ENCODE data around the gene KRTAP10-3.

The KRTAP10-3 gene

DNA sequence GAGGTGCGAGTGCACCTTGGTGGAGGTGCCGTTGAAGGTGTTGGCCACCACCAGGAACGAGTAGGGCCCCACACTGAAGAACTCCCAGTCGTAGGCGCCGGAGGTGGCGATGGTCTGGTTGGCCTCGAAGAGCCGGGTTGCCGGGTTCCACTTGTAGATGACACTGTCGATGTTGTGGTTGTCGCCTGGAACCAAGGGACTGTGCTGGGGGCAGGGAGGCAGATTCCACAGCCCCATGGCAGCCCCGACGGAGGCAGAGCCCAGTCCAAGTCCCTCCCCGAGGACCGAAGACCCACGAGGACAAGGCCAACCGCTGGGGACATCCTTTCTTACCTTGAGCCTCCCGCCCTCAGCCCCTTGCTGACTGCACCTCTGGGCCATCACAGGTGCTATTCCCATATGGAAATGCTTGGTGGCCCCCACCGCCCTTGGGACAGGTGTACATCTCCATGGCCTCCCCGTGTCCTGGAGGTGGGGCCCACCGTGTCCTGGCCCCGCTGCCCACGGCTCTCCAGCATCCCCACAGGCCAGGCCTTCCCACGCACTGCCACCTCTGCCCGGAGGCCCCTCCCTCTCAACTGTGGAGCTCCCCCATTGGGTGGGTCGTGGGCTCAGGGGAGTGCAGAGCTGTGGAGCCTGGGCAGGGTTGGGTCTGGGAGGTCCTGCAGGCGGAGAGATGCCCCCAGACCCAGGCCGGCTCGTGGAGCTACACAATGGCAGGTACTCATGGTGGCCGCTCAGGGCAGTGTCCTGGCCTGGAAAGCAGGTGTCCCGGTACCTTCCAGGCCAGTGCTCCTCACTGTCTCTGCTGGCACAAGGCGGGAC, 36.5 kb downstream of the KRTAP10-3 start:
- TF ChIP-seq CTCF (IDR thresholded peaks at IDR 0.05; ENCODE audit: control insufficient read depth, extremely low read depth, insufficient read depth) = no peak
- DNase-seq (ENCODE audit: low read depth) = no peak
- H3K4me3 ChIP-seq (ENCODE audit: low read depth, low read length) = no peak overlapping the region

DNA sequence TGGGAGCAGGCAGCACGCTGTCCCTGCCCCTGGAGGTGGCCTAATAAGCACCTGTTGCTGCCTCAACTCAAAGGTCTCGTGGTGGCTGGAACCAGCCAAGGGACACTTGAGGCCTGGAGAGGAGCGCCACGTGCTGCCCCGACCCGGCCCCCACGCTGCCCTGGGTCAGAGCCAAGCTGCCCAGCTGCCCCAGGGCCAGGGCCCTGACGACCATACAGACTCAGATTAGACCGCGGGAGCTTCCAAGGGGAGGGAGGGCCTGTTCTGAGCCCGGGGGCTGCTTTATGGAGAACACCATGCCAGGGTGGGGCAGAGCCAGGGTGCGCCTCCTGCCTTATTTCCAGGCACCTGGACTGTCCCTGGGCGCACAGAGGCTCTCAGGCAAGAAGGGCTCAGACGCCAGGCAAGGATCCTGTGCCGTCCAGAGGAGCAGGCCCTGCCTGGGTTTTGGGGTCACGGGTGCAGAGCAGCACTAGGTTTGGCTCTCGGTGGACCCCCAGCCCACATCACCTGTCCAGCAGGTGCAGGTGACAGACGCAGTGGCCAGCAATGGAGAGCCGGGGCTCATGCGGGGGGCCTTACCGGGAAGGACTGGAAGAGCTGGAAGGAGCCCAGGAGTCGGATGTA, 37.2 kb downstream of the KRTAP10-3 start:
- TF ChIP-seq CTCF (IDR thresholded peaks at IDR 0.05; ENCODE audit: control insufficient read depth, extremely low read depth, insufficient read depth) = no peak
- DNase-seq (ENCODE audit: low read depth) = no peak
- H3K4me3 ChIP-seq (ENCODE audit: low read depth, low read length) = no peak overlapping the region

DNA sequence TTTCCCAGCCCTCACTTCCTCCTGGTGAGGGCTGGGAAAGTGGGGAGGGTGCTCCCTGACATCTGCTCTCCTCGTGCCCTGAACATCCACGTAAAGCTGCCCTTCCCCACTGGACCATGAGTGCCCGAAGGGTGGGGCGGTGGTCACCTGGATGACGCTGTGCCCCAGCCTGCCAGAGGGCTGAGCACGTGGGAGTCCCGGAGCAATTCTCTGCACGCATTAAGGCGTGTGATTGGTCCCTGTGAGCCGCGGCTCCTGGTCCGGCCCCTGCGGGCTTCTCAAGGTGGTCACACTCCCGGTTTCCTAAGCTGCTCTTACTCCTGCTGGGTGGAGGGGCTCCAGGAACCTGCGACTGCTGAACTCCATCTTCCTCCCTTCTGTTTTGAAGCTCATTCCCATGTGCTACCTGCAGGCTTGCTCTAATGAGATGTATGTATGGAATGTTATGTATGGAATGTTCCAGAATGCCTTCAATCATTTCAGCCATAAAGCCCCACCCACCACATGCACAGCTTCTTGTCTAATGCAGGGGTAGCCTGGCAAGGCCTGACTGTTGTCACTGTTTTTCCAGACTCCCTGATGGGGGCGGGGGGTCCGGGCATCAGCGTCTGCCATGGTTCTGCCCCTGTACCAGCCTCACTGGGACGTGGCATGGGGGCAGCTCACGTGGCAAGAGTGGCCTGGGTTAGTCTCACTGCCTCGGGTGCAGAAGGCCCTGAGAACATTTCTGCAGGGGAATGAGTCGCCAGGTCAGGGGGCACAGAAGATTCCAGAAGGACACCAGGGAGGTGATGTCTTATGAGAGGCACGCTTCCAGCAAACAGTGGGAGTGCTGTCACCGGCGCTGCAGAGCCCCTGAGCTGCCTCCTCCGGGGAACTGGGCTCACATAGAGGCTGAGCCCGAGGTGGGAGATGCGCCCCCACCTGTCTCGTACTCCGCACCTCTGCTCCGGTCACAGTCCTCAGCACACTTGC, 38.0 kb downstream of the KRTAP10-3 start:
- no peak overlapping the region for H3K4me3 ChIP-seq (ENCODE audit: low read depth, low read length)
- no peak for DNase-seq (ENCODE audit: low read depth)
- no peak for TF ChIP-seq CTCF (IDR thresholded peaks at IDR 0.05; ENCODE audit: control insufficient read depth, extremely low read depth, insufficient read depth)

- H3K4me3 ChIP-seq (ENCODE audit: low read depth, low read length) = no peak overlapping the region
- no peak for TF ChIP-seq CTCF (IDR thresholded peaks at IDR 0.05; ENCODE audit: control insufficient read depth, extremely low read depth, insufficient read depth)
- no peak for DNase-seq (ENCODE audit: low read depth)
These were observed 39.0 kb downstream of the KRTAP10-3 start for GRCh38 chr21:44519346-44520325.

DNA sequence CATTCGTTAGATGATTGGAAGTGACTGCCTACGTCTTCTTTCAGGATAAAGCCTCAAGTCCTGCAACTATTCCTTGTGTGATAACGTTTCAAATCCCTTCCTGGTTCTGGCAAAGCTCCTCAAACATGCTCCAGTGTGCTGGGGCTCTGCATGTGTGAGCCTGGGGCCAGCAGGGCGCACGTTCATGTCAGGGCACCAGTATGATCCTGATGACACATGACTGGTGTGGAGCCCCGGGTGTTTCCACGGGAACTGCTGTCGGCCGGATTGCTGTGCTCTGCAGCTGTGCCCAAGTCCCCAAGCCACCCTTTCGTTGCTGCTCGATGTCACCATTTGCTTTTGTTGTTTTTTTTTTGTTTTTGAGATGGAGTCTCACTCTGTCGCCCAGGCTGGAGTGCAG, 39.9 kb downstream of the KRTAP10-3 start:
- H3K4me3 ChIP-seq (ENCODE audit: low read depth, low read length) = peak overlapping the region; percentile 83
- no peak for DNase-seq (ENCODE audit: low read depth)
- no peak for TF ChIP-seq CTCF (IDR thresholded peaks at IDR 0.05; ENCODE audit: control insufficient read depth, extremely low read depth, insufficient read depth)
